Left ventricle myocardium inferior (tissue), 1 donor: ENCODE results near the gene GPC3. TPM values are rescaled to one million over a fixed set of nuclear protein-coding genes. Genes with fewer than 3 reads are reported as not detected.

Experiments
- DNase-seq: peaks from one replicate; pipeline ENCODE4 v3.0.0-alpha.2; 2020
- H3K27ac ChIP-seq: fragments of 200-600 bp; replicated peaks from 2 replicates; pipeline ENCODE4 v1.8.0; 2021
- H3K27me3 ChIP-seq: fragments of 200-600 bp; 2 replicates; pipeline ENCODE4 v1.8.0; 2021; ENCODE audit warnings: low read depth
- H3K36me3 ChIP-seq: fragments of 200-600 bp; 2 replicates; pipeline ENCODE4 v1.8.0; 2021
- H3K4me1 ChIP-seq: fragments of 200-600 bp; 2 replicates; pipeline ENCODE4 v1.8.0; 2021
- H3K4me3 ChIP-seq: fragments of 200-600 bp; 2 replicates; pipeline ENCODE4 v1.8.0; 2021; ENCODE audit warnings: mild to moderate bottlenecking, moderate library complexity
- H3K9me3 ChIP-seq: fragments of 200-600 bp; replicated peaks from 2 replicates; pipeline ENCODE4 v1.8.0; 2021
- intact Hi-C: fragments of 100-400 bp; cut with micrococcal nuclease; formaldehyde crosslinking; loops from one replicate; pipeline ENCODE4 v1.11.0; 2022
- total RNA-seq: library from RNA; stranded (reverse); fragmentation: NEBNext Ultra II Directional; extraction: Animal tissue kit (Norgen Biotek cat#: 25700); gene quantifications from one replicate; pipeline ENCODE4 v1.2.1, GENCODE V29; 2021
- TF ChIP-seq, protein P1 (sequence below): fragments of 200-600 bp; IDR thresholded peaks from 2 replicates; pipeline ENCODE4 v1.8.0; 2021; ENCODE audit warnings: antibody characterized with exemption, mild to moderate bottlenecking, borderline replicate concordance
- donor health status: DM: no; HTN: yes; CAD: no; lungs with severe emphysema.

GPC3 gene
- total RNA-seq, 1 donor from 2014 or later, result 5.4 TPM

DNA sequence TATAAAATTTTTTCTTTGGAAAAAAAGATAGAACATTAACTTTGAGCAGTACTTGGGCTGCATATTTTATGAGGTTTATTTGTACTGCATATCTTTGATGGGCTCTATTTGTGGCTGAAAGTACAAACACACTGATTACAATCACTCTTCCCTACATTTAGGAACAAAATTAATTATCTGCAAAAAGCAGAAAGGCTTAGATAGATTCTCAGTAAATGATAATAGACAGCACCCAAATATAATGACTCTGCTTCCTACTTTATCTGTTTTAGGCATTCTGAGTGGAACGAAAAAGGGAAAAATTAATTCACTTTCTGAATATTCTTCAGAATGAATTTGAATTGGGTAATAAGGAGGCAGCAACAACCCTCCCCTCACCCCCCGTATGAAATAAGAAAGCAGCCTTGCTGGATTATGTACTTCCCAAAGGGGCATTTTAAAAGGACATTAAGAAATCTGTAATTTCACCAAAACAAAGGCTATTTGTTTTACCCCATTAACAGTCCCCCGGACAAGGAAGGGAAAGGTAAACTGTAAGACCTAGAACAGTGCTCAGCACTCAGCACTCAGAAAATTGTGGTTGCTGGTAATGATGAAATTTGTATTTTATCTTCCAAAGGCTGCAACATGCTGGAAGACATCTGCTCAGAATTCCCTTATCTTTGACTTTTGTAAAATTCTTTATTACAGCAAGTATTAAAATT lies 242.6 kb downstream of the GPC3 start:
- no peak for DNase-seq
- no peak overlapping the region for H3K27ac ChIP-seq
- TF ChIP-seq, protein P1, sequence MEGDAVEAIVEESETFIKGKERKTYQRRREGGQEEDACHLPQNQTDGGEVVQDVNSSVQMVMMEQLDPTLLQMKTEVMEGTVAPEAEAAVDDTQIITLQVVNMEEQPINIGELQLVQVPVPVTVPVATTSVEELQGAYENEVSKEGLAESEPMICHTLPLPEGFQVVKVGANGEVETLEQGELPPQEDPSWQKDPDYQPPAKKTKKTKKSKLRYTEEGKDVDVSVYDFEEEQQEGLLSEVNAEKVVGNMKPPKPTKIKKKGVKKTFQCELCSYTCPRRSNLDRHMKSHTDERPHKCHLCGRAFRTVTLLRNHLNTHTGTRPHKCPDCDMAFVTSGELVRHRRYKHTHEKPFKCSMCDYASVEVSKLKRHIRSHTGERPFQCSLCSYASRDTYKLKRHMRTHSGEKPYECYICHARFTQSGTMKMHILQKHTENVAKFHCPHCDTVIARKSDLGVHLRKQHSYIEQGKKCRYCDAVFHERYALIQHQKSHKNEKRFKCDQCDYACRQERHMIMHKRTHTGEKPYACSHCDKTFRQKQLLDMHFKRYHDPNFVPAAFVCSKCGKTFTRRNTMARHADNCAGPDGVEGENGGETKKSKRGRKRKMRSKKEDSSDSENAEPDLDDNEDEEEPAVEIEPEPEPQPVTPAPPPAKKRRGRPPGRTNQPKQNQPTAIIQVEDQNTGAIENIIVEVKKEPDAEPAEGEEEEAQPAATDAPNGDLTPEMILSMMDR, result no peak
- no peaks in the 10 kb centered on the region for H3K27me3 ChIP-seq
- no peaks in the 10 kb centered on the region for H3K9me3 ChIP-seq
- intact Hi-C loops, result no loop called here
- no peaks in the 10 kb centered on the region for H3K36me3 ChIP-seq
- no peaks in the 10 kb centered on the region for H3K4me1 ChIP-seq
- H3K4me3 ChIP-seq, result no peak overlapping the region

DNA sequence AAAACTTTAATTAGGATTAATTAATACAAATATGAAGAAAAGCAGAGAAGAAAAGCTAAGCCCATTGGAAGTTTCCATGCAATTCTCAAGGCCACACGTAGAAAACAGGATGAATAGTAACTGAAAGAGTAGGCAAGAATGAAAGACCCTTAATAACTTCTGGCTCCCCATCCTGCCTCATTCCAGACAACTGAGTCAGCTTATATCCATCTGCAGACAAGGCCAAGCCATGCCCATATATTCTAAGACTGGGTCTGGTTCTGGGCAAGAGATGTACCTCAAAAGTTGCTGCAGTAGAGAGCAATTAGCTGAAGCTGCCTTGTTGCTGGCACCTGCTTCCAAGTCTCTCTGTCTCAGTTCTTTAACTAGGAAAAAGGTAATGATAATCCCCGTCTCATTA lies 244.1 kb downstream of the GPC3 start:
- no peak for DNase-seq
- H3K36me3 ChIP-seq, result no peaks in the 10 kb centered on the region
- intact Hi-C loops, result no loop called here
- H3K27ac ChIP-seq, result no peak overlapping the region
- no peaks in the 10 kb centered on the region for H3K4me1 ChIP-seq
- H3K27me3 ChIP-seq, result no peaks in the 10 kb centered on the region
- TF ChIP-seq, protein P1, result no peak
- H3K4me3 ChIP-seq, result no peak overlapping the region
- no peaks in the 10 kb centered on the region for H3K9me3 ChIP-seq

DNA sequence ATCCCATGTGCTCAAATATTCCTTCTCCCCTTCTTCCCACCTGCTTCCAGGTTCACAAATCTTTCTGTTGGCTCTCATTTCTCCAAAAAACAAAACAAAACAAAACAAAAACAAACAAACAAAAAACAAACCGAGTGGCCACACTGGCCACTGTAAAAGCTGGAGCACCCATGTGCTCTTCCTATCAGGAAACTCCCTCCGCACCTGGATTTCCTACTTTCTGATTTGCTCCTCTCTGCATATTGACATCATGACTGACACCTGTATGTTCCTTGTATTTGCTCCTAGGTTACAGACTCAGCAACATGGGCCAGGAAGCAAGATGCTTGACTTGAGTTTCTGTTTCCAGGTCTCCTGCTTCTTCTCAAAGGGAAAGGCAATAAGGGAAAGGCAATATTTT lies 258.8 kb downstream of the GPC3 start:
- Histone ChIP-seq H3K36me3 (no peaks in the 10 kb centered on the region), H3K9me3 (no peaks in the 10 kb centered on the region), H3K27me3 (no peaks in the 10 kb centered on the region), H3K4me3 (no peak overlapping the region), H3K4me1 (no peaks in the 10 kb centered on the region), H3K27ac (no peak overlapping the region)
- TF ChIP-seq, protein P1, result no peak
- intact Hi-C loops, result no loop called here
- no peak for DNase-seq

DNA sequence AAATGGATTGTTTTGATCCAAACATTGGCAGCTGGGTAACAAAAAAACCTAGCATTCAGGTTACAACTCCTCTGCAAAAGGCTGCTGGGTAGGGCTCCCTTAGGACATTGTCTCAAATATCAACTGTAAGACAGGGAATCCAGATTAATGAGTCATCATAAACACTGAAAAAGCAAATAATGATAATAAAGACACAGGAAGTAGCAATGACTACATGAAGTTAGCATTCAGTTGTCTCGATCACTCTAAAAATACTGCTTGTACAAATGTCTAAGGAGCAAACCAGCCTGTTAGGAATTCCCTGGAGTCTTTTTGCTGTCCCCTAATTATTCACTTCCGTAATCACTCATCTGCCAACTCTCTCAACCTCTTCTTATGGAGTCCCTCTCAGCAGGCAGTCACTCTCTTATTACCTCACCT lies 259.2 kb downstream of the GPC3 start:
- H3K36me3 ChIP-seq, result no peaks in the 10 kb centered on the region
- no peaks in the 10 kb centered on the region for H3K4me1 ChIP-seq
- no peak overlapping the region for H3K4me3 ChIP-seq
- intact Hi-C loops, result no loop called here
- H3K27ac ChIP-seq, result no peak overlapping the region
- TF ChIP-seq, protein P1, result no peak
- no peak for DNase-seq
- H3K27me3 ChIP-seq, result no peaks in the 10 kb centered on the region
- no peaks in the 10 kb centered on the region for H3K9me3 ChIP-seq

DNA sequence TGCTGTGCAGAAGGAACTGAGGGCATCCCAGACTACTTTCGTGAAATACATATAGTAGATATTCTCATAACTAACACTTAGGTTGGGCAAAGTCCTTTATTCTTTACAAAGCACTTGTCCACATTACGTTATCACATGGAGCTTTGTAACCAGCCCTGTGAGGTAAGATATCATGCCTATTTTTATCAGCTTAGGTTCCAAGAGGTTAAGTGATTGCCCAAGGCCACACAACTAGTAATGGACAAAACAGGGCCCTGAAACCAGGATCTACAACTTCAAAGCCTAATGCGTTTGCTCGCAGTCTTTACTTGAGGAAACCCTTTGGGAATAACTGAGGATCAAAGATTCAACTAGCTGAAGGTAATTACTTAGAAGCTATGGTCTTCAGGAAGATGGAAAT lies 261.5 kb downstream of the GPC3 start:
- no peak for DNase-seq
- no peaks in the 10 kb centered on the region for H3K36me3 ChIP-seq
- no peak overlapping the region for H3K27ac ChIP-seq
- H3K4me1 ChIP-seq, result no peaks in the 10 kb centered on the region
- H3K4me3 ChIP-seq, result no peak overlapping the region
- TF ChIP-seq, protein P1, result no peak
- H3K9me3 ChIP-seq, result no peaks in the 10 kb centered on the region
- intact Hi-C loops, result no loop called here
- H3K27me3 ChIP-seq, result no peaks in the 10 kb centered on the region
